Osteoblast (primary cell): ENCODE data around the gene CD4. TPM values are rescaled to one million over a fixed set of nuclear protein-coding genes. Genes with fewer than 3 reads are reported as not detected.

Experiments used
- DNase-seq: peaks from one replicate; pipeline ENCODE4 v3.0.0; 2011; ENCODE audit warnings: low spot score, mixed read lengths; ENCODE audit not compliant: insufficient read length; ENCODE audit errors: missing footprints
- H2AFZ ChIP-seq: 2 replicates; pipeline ENCODE4 v1.6.0; 2011; ENCODE audit warnings: mild to moderate bottlenecking, low read length
- H3K27ac ChIP-seq: 2 replicates; pipeline ENCODE4 v1.5.1; 2011; ENCODE audit warnings: mild to moderate bottlenecking, low read depth, low read length, moderate library complexity
- H3K27me3 ChIP-seq: 2 replicates; pipeline ENCODE4 v1.6.0; 2012; ENCODE audit warnings: mild to moderate bottlenecking, control low read depth, inconsistent platforms, low read length, moderate library complexity; ENCODE audit not compliant: insufficient read depth
- H3K36me3 ChIP-seq: 2 replicates; pipeline ENCODE4 v1.5.1; 2011; ENCODE audit warnings: mild to moderate bottlenecking, low read length, control low read depth, moderate library complexity; ENCODE audit not compliant: insufficient read depth
- H3K4me1 ChIP-seq: 2 replicates; pipeline ENCODE4 v1.5.1; 2011; ENCODE audit warnings: mild to moderate bottlenecking, low read length, control low read depth, moderate library complexity; ENCODE audit not compliant: insufficient read depth
- H3K4me2 ChIP-seq: 2 replicates; pipeline ENCODE4 v1.6.0; 2011; ENCODE audit warnings: mild to moderate bottlenecking, low read length; ENCODE audit not compliant: insufficient read depth
- H3K4me3 ChIP-seq: fragments of 200-600 bp; sonication (generic); 3 replicates; pipeline ENCODE4 v1.5.1; 2012; ENCODE audit warnings: mild to moderate bottlenecking, low read length, inconsistent platforms; ENCODE audit not compliant: insufficient read depth
- H3K79me2 ChIP-seq: 2 replicates; pipeline ENCODE4 v1.6.0; 2012; ENCODE audit warnings: mild to moderate bottlenecking, low read length, control low read depth, inconsistent platforms; ENCODE audit not compliant: insufficient read depth
- H3K9me3 ChIP-seq: 2 replicates; pipeline ENCODE4 v1.5.1; 2011; ENCODE audit warnings: low read depth, low read length, control low read depth
- H4K20me1 ChIP-seq: 2 replicates; pipeline ENCODE4 v1.6.0; 2012; ENCODE audit warnings: mild to moderate bottlenecking, low read length, control low read depth; ENCODE audit not compliant: insufficient read depth
- CTCF ChIP-seq: IDR thresholded peaks from 2 replicates; pipeline ENCODE4 v1.5.1; 2011; ENCODE audit warnings: mild to moderate bottlenecking, low read depth, low read length, moderate library complexity; ENCODE audit errors: extremely low read depth
- total RNA-seq: library from RNA; depleted of rRNA; stranded (reverse); fragments of >200 nt; gene quantifications from 2 replicates; pipeline ENCODE4 v1.2.3, GENCODE V29; 2012

CD4 gene
- total RNA-seq, 1 donor = 10.9 TPM

- Histone ChIP-seq H4K20me1 (peaks cover 16% of the 10 kb centered on the region), H3K9me3 (no peaks in the 10 kb centered on the region), H3K4me1 (no peaks in the 10 kb centered on the region), H3K4me2 (no peak overlapping the region), H2AFZ (no peak overlapping the region), H3K27me3 (no peaks in the 10 kb centered on the region), H3K79me2 (peaks cover 5% of the 10 kb centered on the region), H3K4me3 (no peak overlapping the region), H3K27ac (no peak overlapping the region), H3K36me3 (peaks cover 68% of the 10 kb centered on the region)
- DNase-seq = no peak
- no peak for TF ChIP-seq CTCF
These were observed 48.2 kb downstream of the CD4 start for GRCh38 chr12:6837370-6838060.

GRCh38 chr12:6838854-6839253 lies 49.5 kb downstream of the CD4 start:
- peaks cover 11% of the 10 kb centered on the region for H4K20me1 ChIP-seq
- TF ChIP-seq CTCF = no peak
- no peak overlapping the region for H3K27ac ChIP-seq
- no peaks in the 10 kb centered on the region for H3K27me3 ChIP-seq
- peaks cover 2% of the 10 kb centered on the region for H3K79me2 ChIP-seq
- no peak overlapping the region for H2AFZ ChIP-seq
- no peaks in the 10 kb centered on the region for H3K4me1 ChIP-seq
- peak; percentile 38 for DNase-seq
- no peaks in the 10 kb centered on the region for H3K9me3 ChIP-seq
- no peak overlapping the region for H3K4me2 ChIP-seq
- H3K4me3 ChIP-seq = no peak overlapping the region
- H3K36me3 ChIP-seq = peaks cover 74% of the 10 kb centered on the region

- Histone ChIP-seq H4K20me1 (peaks cover 8% of the 10 kb centered on the region), H3K4me3 (no peak overlapping the region), H3K79me2 (no peaks in the 10 kb centered on the region), H3K36me3 (peaks cover 72% of the 10 kb centered on the region), H3K4me1 (no peaks in the 10 kb centered on the region), H2AFZ (no peak overlapping the region), H3K27me3 (no peaks in the 10 kb centered on the region), H3K9me3 (no peaks in the 10 kb centered on the region), H3K4me2 (no peak overlapping the region), H3K27ac (no peak overlapping the region)
- TF ChIP-seq CTCF = no peak
- DNase-seq = peak; percentile 51
These were observed 50.3 kb downstream of the CD4 start for GRCh38 chr12:6839482-6840201.

GRCh38 chr12:6840330-6840729 lies 51.0 kb downstream of the CD4 start:
- TF ChIP-seq CTCF = no peak
- H4K20me1 ChIP-seq = peaks cover 8% of the 10 kb centered on the region
- H3K27ac ChIP-seq = no peak overlapping the region
- H3K9me3 ChIP-seq = no peaks in the 10 kb centered on the region
- no peak overlapping the region for H2AFZ ChIP-seq
- no peak overlapping the region for H3K4me2 ChIP-seq
- H3K79me2 ChIP-seq = no peaks in the 10 kb centered on the region
- no peak for DNase-seq
- peaks cover 72% of the 10 kb centered on the region for H3K36me3 ChIP-seq
- no peaks in the 10 kb centered on the region for H3K4me1 ChIP-seq
- H3K4me3 ChIP-seq = no peak overlapping the region
- no peaks in the 10 kb centered on the region for H3K27me3 ChIP-seq
